Measurements from ENCODE around the gene THADA.
"Not testable (repeated sequence)": the region's sequence is repeated elsewhere in the genome, so short reads cannot be mapped to it uniquely, and the experiment has no call there.

Gene THADA

GRCh38 chr2:43312755-43313641, 282.8 kb downstream of the THADA start:
- in situ Hi-C loops (cut with MboI; ENCODE audit: low sequenced_read_pairs) = no loop called here

GRCh38 chr2:43311276-43311675, 284.6 kb downstream of the THADA start:
- in situ Hi-C loops (cut with MboI; ENCODE audit: low sequenced_read_pairs) = no loop called here

- in situ Hi-C loops (cut with MboI; ENCODE audit: low sequenced_read_pairs) = no loop called here
These were observed 285.9 kb downstream of the THADA start for GRCh38 chr2:43309935-43310334.

GRCh38 chr2:43307973-43308372, 287.9 kb downstream of the THADA start:
- in situ Hi-C loops (cut with MboI; ENCODE audit: low sequenced_read_pairs) = no loop called here

- in situ Hi-C loops (cut with MboI; ENCODE audit: low sequenced_read_pairs) = no loop called here
These were observed 288.8 kb downstream of the THADA start for GRCh38 chr2:43307046-43307445.

- in situ Hi-C loops (cut with MboI; ENCODE audit: low sequenced_read_pairs) = no loop called here
These were observed 289.6 kb downstream of the THADA start for GRCh38 chr2:43306197-43306596.

GRCh38 chr2:43305517-43305916, 290.3 kb downstream of the THADA start:
- in situ Hi-C loops (cut with MboI; ENCODE audit: low sequenced_read_pairs) = no loop called here

- in situ Hi-C loops (cut with MboI; ENCODE audit: low sequenced_read_pairs) = no loop called here
These were observed 290.8 kb downstream of the THADA start for GRCh38 chr2:43305012-43305411.

GRCh38 chr2:43303889-43304288, 291.9 kb downstream of the THADA start:
- in situ Hi-C loops (cut with MboI; ENCODE audit: low sequenced_read_pairs) = no loop called here

- in situ Hi-C loops (cut with MboI; ENCODE audit: low sequenced_read_pairs) = no loop called here
These were observed 292.8 kb downstream of the THADA start for GRCh38 chr2:43302961-43303494.

- in situ Hi-C loops (cut with MboI; ENCODE audit: low sequenced_read_pairs) = no loop called here
These were observed 293.5 kb downstream of the THADA start for GRCh38 chr2:43302182-43302960.

- in situ Hi-C loops (cut with MboI; ENCODE audit: low sequenced_read_pairs) = no loop called here
These were observed 294.9 kb downstream of the THADA start for GRCh38 chr2:43300781-43301583.

GRCh38 chr2:43300222-43300621, 295.6 kb downstream of the THADA start:
- in situ Hi-C loops (cut with MboI; ENCODE audit: low sequenced_read_pairs) = no loop called here

GRCh38 chr2:43298500-43298899, 297.3 kb downstream of the THADA start:
- in situ Hi-C loops (cut with MboI; ENCODE audit: low sequenced_read_pairs) = no loop called here

GRCh38 chr2:43297740-43298139, 298.1 kb downstream of the THADA start:
- in situ Hi-C loops (cut with MboI; ENCODE audit: low sequenced_read_pairs) = not testable (repeated sequence)

GRCh38 chr2:43294973-43295603, 300.8 kb downstream of the THADA start:
- in situ Hi-C loops (cut with MboI; ENCODE audit: low sequenced_read_pairs) = no loop called here

- in situ Hi-C loops (cut with MboI; ENCODE audit: low sequenced_read_pairs) = no loop called here
These were observed 301.8 kb downstream of the THADA start for GRCh38 chr2:43293744-43294695.

- in situ Hi-C loops (cut with MboI; ENCODE audit: low sequenced_read_pairs) = no loop called here
These were observed 302.7 kb downstream of the THADA start for GRCh38 chr2:43292851-43293743.
